ENCODE measurements around the gene AKIRIN1.
"Not testable (repeated sequence)": the region's sequence is repeated elsewhere in the genome, so short reads cannot be mapped to it uniquely, and the experiment has no call there.

DNA sequence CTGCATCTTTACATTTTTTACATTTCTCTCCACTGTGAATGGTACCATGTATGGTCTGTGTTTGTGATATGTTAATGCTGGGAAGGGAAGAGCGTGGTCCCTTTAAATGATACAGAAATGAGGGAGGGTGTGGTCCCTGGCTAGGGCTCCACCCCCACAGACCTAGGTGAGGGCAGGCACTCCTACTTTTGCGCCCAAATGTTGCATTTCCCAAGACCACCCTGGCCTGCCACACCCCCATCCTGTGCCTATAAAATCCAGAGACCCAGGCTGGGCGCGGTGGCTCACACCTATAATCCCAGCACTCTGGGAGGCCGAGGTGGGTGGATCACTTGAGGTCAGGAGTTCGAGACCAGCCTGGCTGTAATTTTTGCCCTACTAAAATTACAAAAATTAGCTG is 17.9 kb upstream of the AKIRIN1 start:
- TF ChIP-seq, protein P1, sequence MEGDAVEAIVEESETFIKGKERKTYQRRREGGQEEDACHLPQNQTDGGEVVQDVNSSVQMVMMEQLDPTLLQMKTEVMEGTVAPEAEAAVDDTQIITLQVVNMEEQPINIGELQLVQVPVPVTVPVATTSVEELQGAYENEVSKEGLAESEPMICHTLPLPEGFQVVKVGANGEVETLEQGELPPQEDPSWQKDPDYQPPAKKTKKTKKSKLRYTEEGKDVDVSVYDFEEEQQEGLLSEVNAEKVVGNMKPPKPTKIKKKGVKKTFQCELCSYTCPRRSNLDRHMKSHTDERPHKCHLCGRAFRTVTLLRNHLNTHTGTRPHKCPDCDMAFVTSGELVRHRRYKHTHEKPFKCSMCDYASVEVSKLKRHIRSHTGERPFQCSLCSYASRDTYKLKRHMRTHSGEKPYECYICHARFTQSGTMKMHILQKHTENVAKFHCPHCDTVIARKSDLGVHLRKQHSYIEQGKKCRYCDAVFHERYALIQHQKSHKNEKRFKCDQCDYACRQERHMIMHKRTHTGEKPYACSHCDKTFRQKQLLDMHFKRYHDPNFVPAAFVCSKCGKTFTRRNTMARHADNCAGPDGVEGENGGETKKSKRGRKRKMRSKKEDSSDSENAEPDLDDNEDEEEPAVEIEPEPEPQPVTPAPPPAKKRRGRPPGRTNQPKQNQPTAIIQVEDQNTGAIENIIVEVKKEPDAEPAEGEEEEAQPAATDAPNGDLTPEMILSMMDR (IDR thresholded peaks at IDR 0.05) = not testable (repeated sequence)
- TF ChIP-seq GATA2 (CRISPR knock-in tag; IDR thresholded peaks at IDR 0.05); JUND (IDR thresholded peaks at IDR 0.05); TEAD4 (IDR thresholded peaks at IDR 0.05; ENCODE audit: borderline replicate concordance, insufficient read depth); EZH2phosphoT487 (IDR thresholded peaks at IDR 0.05; ENCODE audit: borderline replicate concordance, low read depth); POLR2AphosphoS5 (IDR thresholded peaks at IDR 0.05; ENCODE audit: low read depth, low read length); SIN3A (IDR thresholded peaks at IDR 0.05; ENCODE audit: borderline replicate concordance, low read depth, low read length): not testable (repeated sequence)
- TF ChIP-seq, protein P2, sequence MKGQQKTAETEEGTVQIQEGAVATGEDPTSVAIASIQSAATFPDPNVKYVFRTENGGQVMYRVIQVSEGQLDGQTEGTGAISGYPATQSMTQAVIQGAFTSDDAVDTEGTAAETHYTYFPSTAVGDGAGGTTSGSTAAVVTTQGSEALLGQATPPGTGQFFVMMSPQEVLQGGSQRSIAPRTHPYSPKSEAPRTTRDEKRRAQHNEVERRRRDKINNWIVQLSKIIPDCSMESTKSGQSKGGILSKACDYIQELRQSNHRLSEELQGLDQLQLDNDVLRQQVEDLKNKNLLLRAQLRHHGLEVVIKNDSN (IDR thresholded peaks at IDR 0.05; ENCODE audit: borderline replicate concordance, low read depth) = not testable (repeated sequence)
